CD4-positive, alpha-beta T cell treated with Interleukin-17A for 4 hours (primary cell): ENCODE data around the gene GNPAT.
A peak's percentile ranks its signal among the peaks of the same experiment; 100 is the strongest.

Experiments
- DNase-seq: peaks from one replicate; pipeline ENCODE4 v3.0.0-alpha.2; 2020; ENCODE audit warnings: mixed read lengths

Gene GNPAT

GRCh38 chr1:231248778-231249177 lies 7.8 kb downstream of the GNPAT start:
- no peak for DNase-seq

- DNase-seq = no peak
Observed at GRCh38 chr1:231252336-231252735, 11.3 kb downstream of the GNPAT start.

GRCh38 chr1:231260351-231260750 lies 19.3 kb downstream of the GNPAT start:
- DNase-seq = no peak

GRCh38 chr1:231264642-231265041 lies 23.6 kb downstream of the GNPAT start:
- DNase-seq = no peak

- no peak for DNase-seq
Observed at GRCh38 chr1:231265379-231265778, 24.4 kb downstream of the GNPAT start.

GRCh38 chr1:231266811-231267322 lies 25.9 kb downstream of the GNPAT start:
- DNase-seq = no peak

GRCh38 chr1:231272173-231272572 lies 31.2 kb downstream of the GNPAT start:
- DNase-seq = no peak

- peak; percentile 7 for DNase-seq
Observed at GRCh38 chr1:231272880-231273279, 31.9 kb downstream of the GNPAT start.

- DNase-seq = no peak
Observed at GRCh38 chr1:231274119-231274825, 33.3 kb downstream of the GNPAT start.

GRCh38 chr1:231278100-231278790 lies 37.2 kb downstream of the GNPAT start:
- DNase-seq = no peak

- DNase-seq = no peak
Observed at GRCh38 chr1:231279081-231279480, 38.1 kb downstream of the GNPAT start.

- no peak for DNase-seq
Observed at GRCh38 chr1:231279683-231280082, 38.7 kb downstream of the GNPAT start.

- no peak for DNase-seq
Observed at GRCh38 chr1:231284441-231284840, 43.4 kb downstream of the GNPAT start.

GRCh38 chr1:231286603-231287002 lies 45.6 kb downstream of the GNPAT start:
- DNase-seq = no peak

- DNase-seq = no peak
Observed at GRCh38 chr1:231295938-231296337, 54.9 kb downstream of the GNPAT start.

GRCh38 chr1:231301990-231302389 lies 61.0 kb downstream of the GNPAT start:
- DNase-seq = no peak

GRCh38 chr1:231310391-231310934 lies 69.5 kb downstream of the GNPAT start:
- no peak for DNase-seq

GRCh38 chr1:231311720-231312431 lies 70.9 kb downstream of the GNPAT start:
- no peak for DNase-seq

GRCh38 chr1:231312432-231312788 lies 71.4 kb downstream of the GNPAT start:
- no peak for DNase-seq

GRCh38 chr1:231313661-231314060 lies 72.6 kb downstream of the GNPAT start:
- DNase-seq = no peak

- DNase-seq = peak; percentile 49
Observed at GRCh38 chr1:231315887-231316286, 74.9 kb downstream of the GNPAT start.

GRCh38 chr1:231317306-231318014 lies 76.4 kb downstream of the GNPAT start:
- DNase-seq = no peak

GRCh38 chr1:231318015-231318355 lies 77.0 kb downstream of the GNPAT start:
- no peak for DNase-seq
